ENCODE results near the gene TCAF1. TPM values are rescaled to one million over a fixed set of nuclear protein-coding genes. Genes with fewer than 3 reads are reported as not detected.

Gene TCAF1
- total and polyA plus RNA-seq, 2 of the 4 experiments (the other 2 are of a cell fraction): 39.3 to 91.8 TPM

DNA sequence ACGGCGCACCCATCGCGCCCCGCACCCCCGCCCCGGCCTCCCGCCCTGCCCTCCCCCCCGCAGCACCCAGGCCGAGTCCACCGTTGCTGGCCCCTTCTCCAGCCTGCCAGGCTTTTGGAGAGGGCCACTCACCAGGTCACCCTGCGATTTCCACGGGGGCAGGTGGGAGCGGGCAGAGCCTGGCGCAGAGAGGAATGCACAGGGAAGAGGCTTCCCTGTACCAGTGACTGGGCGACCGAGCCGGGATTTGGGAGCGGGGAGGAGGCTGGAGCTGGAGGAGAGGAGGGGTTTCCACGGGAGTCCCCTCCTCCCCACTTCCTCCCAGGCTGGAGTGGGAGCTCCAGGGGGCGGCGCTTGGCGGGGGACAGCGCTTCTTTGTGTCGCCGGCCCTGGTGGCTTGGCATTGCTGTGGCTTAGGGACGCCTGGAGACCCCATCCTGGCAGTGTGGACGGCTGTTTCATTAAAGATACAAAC, 19.3 kb downstream of the TCAF1 start:
- Histone ChIP-seq H3K27ac (ENCODE audit: insufficient read depth, low read length) (peak overlapping the region; percentile 61), H2BK120ac (ENCODE audit: low read depth, low read length) (0 out of 2 replicates have a peak overlapping the region, but pooled peaks have one; percentile 42), H3K27me3 (ENCODE audit: control insufficient read depth, insufficient read depth, low read length) (no peaks in the 10 kb centered on the region), H3K4me3 (ENCODE audit: insufficient read depth, low read depth, low read length) (peak overlapping the region; percentile 71), H4K5ac (ENCODE audit: low read depth, low read length) (peak overlapping the region; percentile 73; the same call in 1 of the 2 replicates), H2BK20ac (ENCODE audit: low read depth, low read length) (no peak overlapping the region), H3K79me1 (ENCODE audit: low read depth in 1 of 2, low read length in 2 of 2) (peaks cover 28 to 64% of the 10 kb centered on the region in 2 experiments), H4K91ac (ENCODE audit: insufficient read depth, low read depth, low read length) (peak overlapping the region; percentile 42; the same call in 1 of the 2 replicates), H3K14ac (replicated peaks; ENCODE audit: low read depth, low read length) (peak overlapping the region; percentile 87; the same call in 1 of the 2 replicates), H2BK5ac (ENCODE audit: low read depth, low read length, poor library complexity, severe bottlenecking) (peak overlapping the region; percentile 11), H3K36me3 (ENCODE audit: control insufficient read depth, insufficient read depth, low read length) (no peaks in the 10 kb centered on the region), H3K9me1 (ENCODE audit: insufficient read depth, low read length) (peaks cover 2% of the 10 kb centered on the region; the same call in 1 of the 2 replicates), H3K9me3 (ENCODE audit: control insufficient read depth, insufficient read depth, low read length) (no peaks in the 10 kb centered on the region), H3K56ac (ENCODE audit: extremely low read depth, insufficient read depth, low read length) (0 out of 2 replicates have a peak overlapping the region, but pooled peaks have one; percentile 28), H2BK15ac (ENCODE audit: low read depth, low read length) (no peak overlapping the region; the same call in 2 of the 3 replicates), H2AFZ (replicated peaks; ENCODE audit: low read length, poor library complexity) (peak overlapping the region; percentile 92), H4K20me1 (ENCODE audit: insufficient read depth, low read length) (no peaks in the 10 kb centered on the region; the same call in none of the 2 replicates), H2AK9ac (replicated peaks; ENCODE audit: low read depth, low read length, poor library complexity) (peak overlapping the region; percentile 76), H4K8ac (ENCODE audit: low read depth in 2 of 2, low read length in 2 of 2) (peak overlapping the region; percentile 44 to 84; a peak in 3 of 4 replicates), H3K4me1 (ENCODE audit: control insufficient read depth, insufficient read depth, low read length) (peaks cover 9% of the 10 kb centered on the region), H3K4me2 (ENCODE audit: low read depth, low read length) (peak overlapping the region; percentile 89), H3K23ac (ENCODE audit: low read depth, low read length) (peak overlapping the region; percentile 79; the same call in 1 of the 2 replicates), H3K9ac (ENCODE audit: low read depth, low read length) (peak overlapping the region; percentile 56), H3K4ac (ENCODE audit: low read depth, low read length) (peak overlapping the region; percentile 66), H2AK5ac (ENCODE audit: low read depth, low read length) (no peak overlapping the region), H3K18ac (ENCODE audit: low read depth, low read length) (no peak overlapping the region)
- no TSS peak for BruUV-seq (replicated peaks)
- intact Hi-C loops (cut with micrococcal nuclease) (loop anchor here (10.0 kb wide), 1 partner anchor 132 kb away; no protein-coding TSS in a partner anchor), in situ Hi-C loops (cut with MboI; ENCODE audit: low sequenced_read_pairs) (loop anchor here (25.0 kb wide), 1 partner anchor 1320 kb away; no protein-coding TSS in a partner anchor), dilution Hi-C loops (cut with HindIII; ENCODE audit: low sequenced_read_pairs, unreplicated experiment) (no loop called here)
- WGBS, 2 experiments (ENCODE audit: extremely low coverage in 2 of 2, insufficient read length in 1 of 2): 3% methylated on average over 5 of the region's 28 CpGs; no CpG with 5 or more reads in 1 of the 2 experiments
- ChIA-PET POLR2A (ENCODE audit: unreplicated experiment) (no interaction called here), CTCF (no interaction called here)
- ATAC-seq (ENCODE audit: low read depth): peak; percentile 83
- TF ChIP-seq BHLHE40 (IDR thresholded peaks at IDR 0.05; ENCODE audit: low read depth, low read length): no peak
- TF ChIP-seq MAZ (IDR thresholded peaks at IDR 0.05; ENCODE audit: borderline replicate concordance, low read depth, low read length): peak; percentile 31; the same call in 1 of the 2 replicates
- TF ChIP-seq CHD1 (IDR thresholded peaks at IDR 0.05; ENCODE audit: low read depth, low read length): no peak
- peak; percentile 56 for DNase-seq
